Activated naive CD4-positive, alpha-beta T cell treated with anti-CD3 and anti-CD28 coated beads, Interleukin-2, amount 50 U/mL, for 72 hours (primary cell): ENCODE measurements around the gene CHST11. TPM values are rescaled to one million over a fixed set of nuclear protein-coding genes. Genes with fewer than 3 reads are reported as not detected.
A peak's percentile ranks its signal among the peaks of the same experiment; 100 is the strongest.
"Not testable (repeated sequence)": the region's sequence is repeated elsewhere in the genome, so short reads cannot be mapped to it uniquely, and the experiment has no call there.

Experiments used
- ATAC-seq, 2 donors: fragments of 150-1000 bp; cut with Tn5 transposase; 2 replicates each; pipeline ENCODE4 v1.10.0; 2021; ENCODE audit warnings: mild to moderate bottlenecking in 2 of 2, moderate library complexity in 2 of 2
- DNase-seq, 2 donors: peaks; one replicate each; pipeline ENCODE4 v3.0.0; 2021 to 2022; ENCODE audit warnings: low spot score in 2 of 2
- H3K27ac Mint-ChIP-seq, 2 donors: one replicate each; pipeline ENCODE4 v1.8.0; 2022; ENCODE audit warnings: mild to moderate bottlenecking in 2 of 2, mixed read lengths in 2 of 2
- H3K36me3 Mint-ChIP-seq, 2 donors: one replicate each; pipeline ENCODE4 v1.8.0; 2022; ENCODE audit warnings: mixed read lengths in 2 of 2
- H3K9me3 Mint-ChIP-seq, 2 donors: one replicate each; pipeline ENCODE4 v1.8.0; 2022; ENCODE audit warnings: mixed read lengths in 2 of 2
- total RNA-seq, 2 donors: library from RNA; stranded (reverse); gene quantifications; one replicate each; pipeline ENCODE4 v1.2.3, GENCODE V29; 2022

The CHST11 gene
- total RNA-seq, 2 donors from 2014 or later: 20.0 to 40.0 TPM

- Mint-ChIP-seq H3K36me3 (peaks cover 17 to 41% of the 10 kb centered on the region in 2 donors), H3K27ac (no peak overlapping the region), H3K9me3 (peaks cover 3 to 15% of the 10 kb centered on the region in 2 donors)
- no peak for ATAC-seq
- DNase-seq: no peak
Observed at GRCh38 chr12:104565606-104566243, 109.0 kb downstream of the CHST11 start.

DNA sequence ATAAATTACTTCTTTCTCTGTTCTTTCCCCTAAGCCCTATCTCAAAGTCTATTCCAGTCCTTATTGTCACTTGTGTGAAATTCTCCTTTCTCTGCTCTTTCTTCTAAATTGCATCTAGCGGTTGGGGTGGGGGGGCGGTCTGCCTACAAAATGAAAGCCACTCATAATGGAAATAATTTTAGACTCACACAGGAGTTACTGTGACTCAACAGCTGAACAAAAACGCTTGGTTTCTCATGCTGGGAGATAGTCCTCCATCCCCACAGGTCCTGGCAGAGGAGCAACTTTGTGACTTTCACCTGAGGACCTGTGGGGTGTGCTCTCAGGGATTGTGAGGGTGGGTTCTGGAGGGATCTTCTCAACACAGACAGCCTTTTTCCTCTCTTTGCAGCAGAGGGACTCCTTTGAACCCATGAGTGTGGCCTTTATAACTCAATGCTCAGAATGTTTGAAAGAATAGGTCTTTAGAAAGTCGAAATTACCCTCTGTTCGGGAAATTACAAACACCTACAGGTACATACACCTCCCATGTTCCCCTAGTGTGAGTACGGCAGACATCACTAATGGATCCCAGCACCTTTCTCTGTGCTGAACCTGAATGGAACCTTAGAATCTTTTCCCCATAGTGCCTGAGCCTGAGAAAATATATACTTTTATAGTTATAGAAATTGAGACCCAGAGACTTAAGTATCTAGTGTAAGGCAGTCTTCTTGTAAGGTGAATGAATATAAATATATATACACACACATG is 109.7 kb downstream of the CHST11 start:
- DNase-seq: no peak
- peak in 1 of 2 donors; percentile 46 for ATAC-seq
- peaks cover 3 to 15% of the 10 kb centered on the region in 2 donors for H3K9me3 Mint-ChIP-seq
- peak overlapping the region in 1 of 2 donors; percentile 59 for H3K27ac Mint-ChIP-seq
- H3K36me3 Mint-ChIP-seq: peaks cover 17 to 41% of the 10 kb centered on the region in 2 donors

DNA sequence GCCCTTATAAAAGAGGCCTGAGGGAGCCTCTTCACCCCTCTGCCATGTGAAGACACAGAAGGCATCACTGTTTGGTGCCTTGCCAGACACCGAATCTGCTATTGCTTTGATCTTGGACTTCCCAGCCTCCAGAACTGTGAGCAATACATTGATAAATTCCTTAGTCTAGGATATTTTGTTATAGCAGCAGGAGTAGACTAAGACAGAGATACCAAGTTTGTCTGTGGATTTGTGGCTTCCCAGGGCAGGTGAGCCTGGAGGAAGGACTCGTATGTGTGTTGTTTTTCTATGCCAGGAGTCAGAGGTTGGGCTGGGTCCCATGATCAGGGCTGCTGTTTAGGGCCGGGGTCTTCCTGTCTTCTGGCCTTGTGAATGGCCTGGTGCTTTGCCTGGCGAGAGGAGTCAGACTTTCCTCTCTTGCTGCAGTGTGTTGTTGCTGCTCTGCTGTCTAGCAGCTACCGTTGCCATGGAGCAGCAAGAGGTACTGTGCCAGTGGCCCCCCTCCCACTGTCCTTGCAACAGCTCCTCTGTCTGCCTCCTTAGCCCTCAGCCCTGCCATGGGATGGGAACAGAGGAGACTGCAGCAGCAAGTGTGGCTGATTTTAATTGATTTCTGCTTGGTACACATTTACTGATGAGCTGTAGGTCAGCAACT is 111.2 kb downstream of the CHST11 start:
- Mint-ChIP-seq H3K27ac (peak overlapping the region in 1 of 2 donors; percentile 43), H3K36me3 (peaks cover 22 to 43% of the 10 kb centered on the region in 2 donors), H3K9me3 (peaks cover 3 to 20% of the 10 kb centered on the region in 2 donors)
- no peak for DNase-seq
- ATAC-seq: no peak

GRCh38 chr12:104568487-104568868 is 111.7 kb downstream of the CHST11 start:
- no peak for ATAC-seq
- no peak for DNase-seq
- Mint-ChIP-seq H3K27ac (peak overlapping the region in 1 of 2 donors; percentile 43), H3K36me3 (peaks cover 19 to 39% of the 10 kb centered on the region in 2 donors), H3K9me3 (peaks cover 3 to 18% of the 10 kb centered on the region in 2 donors)

- no peak for DNase-seq
- peaks cover 14 to 39% of the 10 kb centered on the region in 2 donors for H3K36me3 Mint-ChIP-seq
- no peak for ATAC-seq
- H3K9me3 Mint-ChIP-seq: peaks cover 3 to 13% of the 10 kb centered on the region in 2 donors
- no peak overlapping the region for H3K27ac Mint-ChIP-seq
Observed at GRCh38 chr12:104568935-104569334, 112.2 kb downstream of the CHST11 start.

DNA sequence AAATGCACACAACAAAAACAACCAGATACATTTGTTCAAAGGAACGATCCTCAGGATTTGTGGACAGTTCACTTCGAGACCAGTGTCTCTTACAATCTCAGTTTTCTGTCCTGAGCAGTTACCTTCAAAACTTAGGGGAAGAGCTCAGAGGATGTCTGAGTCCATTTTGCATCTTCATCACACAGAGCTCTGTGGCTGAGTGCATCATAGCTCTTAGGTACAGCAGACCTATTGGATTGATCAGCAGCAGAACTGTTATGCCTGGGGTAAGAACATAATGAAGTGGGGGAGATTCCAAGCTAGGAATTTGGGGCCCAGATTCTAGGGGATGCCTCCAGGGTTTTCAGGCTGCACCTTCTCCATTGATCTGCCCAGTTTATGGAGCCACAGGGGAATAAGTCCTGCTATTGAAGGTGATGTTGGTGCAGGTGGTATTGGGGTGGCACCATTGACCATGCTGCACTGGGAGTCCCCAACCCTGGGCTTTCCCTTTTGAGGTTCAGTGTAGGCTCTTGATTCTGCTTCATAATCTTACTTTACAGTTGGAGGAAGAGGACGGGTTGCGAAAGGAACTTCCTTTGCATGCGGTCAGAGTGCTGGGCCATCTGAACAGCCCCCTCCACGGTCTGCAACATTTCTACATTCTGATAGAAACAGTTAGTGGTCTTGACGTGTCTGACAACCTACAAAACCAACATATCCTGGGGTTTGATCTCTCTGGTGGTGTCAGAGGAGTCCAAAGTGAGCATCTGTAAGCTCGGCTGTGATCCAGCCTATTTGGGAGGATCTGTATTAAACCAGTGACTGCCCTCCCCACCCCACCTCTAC is 112.8 kb downstream of the CHST11 start:
- ATAC-seq (peak; percentile 84 to 89), DNase-seq (peak; percentile 12 to 59)
- Mint-ChIP-seq H3K36me3 (peaks cover 8 to 34% of the 10 kb centered on the region in 2 donors), H3K9me3 (peaks cover 1 to 12% of the 10 kb centered on the region in 2 donors), H3K27ac (peak overlapping the region; percentile 52 to 68)

GRCh38 chr12:104570174-104570907 is 113.6 kb downstream of the CHST11 start:
- Mint-ChIP-seq H3K36me3 (peaks cover 5 to 30% of the 10 kb centered on the region in 2 donors), H3K27ac (peak overlapping the region in 1 of 2 donors; percentile 52), H3K9me3 (peaks cover 0 to 9% of the 10 kb centered on the region in 2 donors)
- ATAC-seq (peak; percentile 2 to 27), DNase-seq (no peak)

DNA sequence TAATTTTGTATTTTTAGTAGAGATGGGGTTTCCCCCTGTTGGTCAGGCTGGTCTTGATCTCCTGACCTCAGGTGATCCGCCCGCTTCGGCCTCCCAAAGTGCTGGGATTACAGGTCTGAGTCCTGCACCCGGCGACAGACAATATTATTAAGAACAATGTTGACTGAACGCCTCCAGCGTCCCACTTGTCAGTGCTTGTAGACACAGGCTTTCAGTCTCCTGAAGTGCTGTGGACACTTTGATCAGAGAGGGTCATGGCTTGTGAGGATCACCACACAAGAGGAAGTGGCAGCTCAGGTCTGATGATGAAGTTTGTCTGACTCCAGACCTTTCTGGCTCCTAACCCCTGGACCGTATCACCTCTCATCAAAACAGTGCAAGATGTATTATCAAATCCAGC is 114.6 kb downstream of the CHST11 start:
- peaks cover 0 to 9% of the 10 kb centered on the region in 2 donors for H3K9me3 Mint-ChIP-seq
- no peak for DNase-seq
- no peak overlapping the region for H3K27ac Mint-ChIP-seq
- no peak for ATAC-seq
- H3K36me3 Mint-ChIP-seq: peaks cover 5 to 30% of the 10 kb centered on the region in 2 donors

- not testable (repeated sequence) for H3K27ac Mint-ChIP-seq, ATAC-seq, H3K9me3 Mint-ChIP-seq, DNase-seq
- H3K36me3 Mint-ChIP-seq: peaks cover 5 to 14% of the 10 kb centered on the region in 2 donors
Observed at GRCh38 chr12:104574353-104574752, 117.6 kb downstream of the CHST11 start.

DNA sequence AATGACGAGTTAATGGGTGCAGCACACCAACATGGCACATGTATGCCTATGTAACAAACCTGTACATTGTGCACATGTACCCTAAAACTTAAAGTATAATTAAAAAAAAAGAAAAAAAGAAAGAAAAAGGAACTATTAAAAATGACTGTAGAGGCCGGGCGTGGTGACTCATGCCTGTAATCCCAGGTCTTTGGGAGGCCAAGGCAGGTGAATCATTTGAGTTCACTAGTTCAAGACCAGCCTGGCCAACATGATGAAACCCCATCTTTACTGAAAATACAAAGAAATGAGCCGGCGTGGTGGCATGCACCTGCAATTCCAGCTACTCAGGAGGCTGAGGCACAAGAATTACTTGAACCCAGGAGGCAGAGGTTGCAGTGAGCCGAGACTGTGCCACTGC is 118.0 kb downstream of the CHST11 start:
- not testable (repeated sequence) for DNase-seq, H3K27ac Mint-ChIP-seq, ATAC-seq, H3K9me3 Mint-ChIP-seq
- peaks cover 5 to 14% of the 10 kb centered on the region in 2 donors for H3K36me3 Mint-ChIP-seq

DNA sequence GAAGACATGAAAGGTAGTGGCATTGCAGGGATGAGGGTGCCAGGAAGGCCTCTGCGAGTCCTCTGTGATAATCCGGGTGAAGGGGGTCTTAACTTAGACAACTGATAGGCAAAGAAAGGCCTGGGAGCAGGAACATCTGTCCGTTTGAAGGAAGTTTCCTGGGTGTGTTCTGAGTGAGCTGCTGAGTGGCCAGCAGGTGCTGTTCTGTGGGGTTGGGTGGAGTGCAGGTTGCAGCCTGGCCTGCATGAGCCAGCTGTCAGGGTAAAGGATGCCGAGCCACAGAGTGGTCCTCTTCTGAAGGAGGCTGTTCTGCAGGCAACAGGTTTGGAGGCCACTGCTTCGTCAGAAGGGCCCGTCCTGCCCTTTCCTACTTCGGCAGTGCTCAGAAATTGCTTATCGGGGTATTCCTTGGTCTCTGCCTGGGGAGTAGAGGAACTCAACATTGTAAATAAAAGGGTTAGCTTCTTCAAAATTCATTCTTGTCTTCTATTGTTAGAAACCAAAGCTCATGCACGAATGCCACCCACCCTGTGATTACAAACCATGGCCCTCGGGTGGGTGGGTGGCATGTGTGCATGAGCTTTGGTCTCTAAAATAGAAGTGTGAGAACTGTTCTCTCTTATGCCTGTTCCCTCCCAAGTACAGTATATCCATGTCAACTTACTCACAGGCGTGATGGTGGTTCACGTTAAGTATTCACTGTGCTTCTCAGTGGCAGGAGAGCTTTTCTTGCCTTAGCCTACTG is 118.9 kb downstream of the CHST11 start:
- H3K27ac Mint-ChIP-seq: peak overlapping the region in 1 of 2 donors; percentile 66
- peaks cover 5 to 14% of the 10 kb centered on the region in 2 donors for H3K36me3 Mint-ChIP-seq
- DNase-seq (no peak), ATAC-seq (no peak)
- peaks cover 0 to 5% of the 10 kb centered on the region in 2 donors for H3K9me3 Mint-ChIP-seq

GRCh38 chr12:104576187-104576778 is 119.5 kb downstream of the CHST11 start:
- no peak for DNase-seq
- no peak for ATAC-seq
- Mint-ChIP-seq H3K36me3 (peaks cover 5 to 14% of the 10 kb centered on the region in 2 donors), H3K9me3 (peaks cover 0 to 5% of the 10 kb centered on the region in 2 donors), H3K27ac (no peak overlapping the region)

- Mint-ChIP-seq H3K9me3 (peaks cover 0 to 5% of the 10 kb centered on the region in 2 donors), H3K27ac (peak overlapping the region in 1 of 2 donors; percentile 45), H3K36me3 (peaks cover 5 to 14% of the 10 kb centered on the region in 2 donors)
- DNase-seq: no peak
- ATAC-seq: no peak
Observed at GRCh38 chr12:104576980-104577580, 120.3 kb downstream of the CHST11 start.

- Mint-ChIP-seq H3K9me3 (peaks cover 0 to 3% of the 10 kb centered on the region in 2 donors), H3K36me3 (peaks cover 4 to 11% of the 10 kb centered on the region in 2 donors), H3K27ac (peak overlapping the region in 1 of 2 donors; percentile 45)
- DNase-seq: no peak
- peak; percentile 23 to 57 for ATAC-seq
Observed at GRCh38 chr12:104577581-104577981, 120.8 kb downstream of the CHST11 start.
